Skeletal muscle satellite cell (primary cell): ENCODE results near the gene TRIM39.

ENCODE experiments used
- H3K27me3 ChIP-seq: 2 replicates; pipeline ENCODE4 v1.7.0; 2013; ENCODE audit warnings: low read length; ENCODE audit not compliant: control insufficient read depth, insufficient read depth
- H3K36me3 ChIP-seq: 2 replicates; pipeline ENCODE4 v1.7.0; 2013; ENCODE audit warnings: mild to moderate bottlenecking, control low read depth, low read length; ENCODE audit not compliant: insufficient read depth
- H3K4me1 ChIP-seq: 2 replicates; pipeline ENCODE4 v1.7.0; 2013; ENCODE audit warnings: low read length; ENCODE audit not compliant: control insufficient read depth, insufficient read depth
- H3K4me2 ChIP-seq: 2 replicates; pipeline ENCODE4 v1.7.0; 2013; ENCODE audit warnings: mild to moderate bottlenecking, low read length
- H3K4me3 ChIP-seq: 2 replicates; pipeline ENCODE4 v1.7.0; 2013; ENCODE audit warnings: low read length
- H3K9ac ChIP-seq: 2 replicates; pipeline ENCODE4 v1.7.0; 2013; ENCODE audit warnings: mild to moderate bottlenecking, low read depth, low read length, moderate library complexity
- H3K9me3 ChIP-seq: replicated peaks from 2 replicates; pipeline ENCODE4 v1.7.0; 2013; ENCODE audit warnings: mild to moderate bottlenecking, control low read depth, low read length

Gene TRIM39

GRCh38 chr6:30317913-30318589, 8.7 kb upstream of the TRIM39 start:
- Histone ChIP-seq H3K4me2 (no peak overlapping the region), H3K4me1 (peaks cover 19% of the 10 kb centered on the region), H3K4me3 (no peak overlapping the region), H3K9ac (no peak overlapping the region), H3K36me3 (peaks cover 16% of the 10 kb centered on the region), H3K27me3 (no peaks in the 10 kb centered on the region), H3K9me3 (peaks cover 2% of the 10 kb centered on the region)

GRCh38 chr6:30319146-30319835, 7.4 kb upstream of the TRIM39 start:
- H3K9ac ChIP-seq, result no peak overlapping the region
- H3K4me2 ChIP-seq, result no peak overlapping the region
- H3K4me3 ChIP-seq, result no peak overlapping the region
- no peaks in the 10 kb centered on the region for H3K27me3 ChIP-seq
- H3K4me1 ChIP-seq, result peaks cover 30% of the 10 kb centered on the region
- peaks cover 2% of the 10 kb centered on the region for H3K9me3 ChIP-seq
- peaks cover 7% of the 10 kb centered on the region for H3K36me3 ChIP-seq

GRCh38 chr6:30321692-30322388, 4.9 kb upstream of the TRIM39 start:
- Histone ChIP-seq H3K4me3 (peak overlapping the region; percentile 53), H3K9me3 (peaks cover 2% of the 10 kb centered on the region), H3K27me3 (no peaks in the 10 kb centered on the region), H3K9ac (no peak overlapping the region), H3K4me2 (peak overlapping the region; percentile 77), H3K36me3 (no peaks in the 10 kb centered on the region), H3K4me1 (peaks cover 40% of the 10 kb centered on the region)

- Histone ChIP-seq H3K4me2 (peak overlapping the region; percentile 77), H3K4me3 (peak overlapping the region; percentile 53), H3K9me3 (peaks cover 2% of the 10 kb centered on the region), H3K27me3 (no peaks in the 10 kb centered on the region), H3K36me3 (no peaks in the 10 kb centered on the region), H3K9ac (peak overlapping the region; percentile 28), H3K4me1 (peaks cover 44% of the 10 kb centered on the region)
These were observed 3.9 kb upstream of the TRIM39 start for GRCh38 chr6:30322527-30323501.

GRCh38 chr6:30323806-30324205, 2.9 kb upstream of the TRIM39 start:
- peaks cover 44% of the 10 kb centered on the region for H3K4me1 ChIP-seq
- no peaks in the 10 kb centered on the region for H3K36me3 ChIP-seq
- no peak overlapping the region for H3K4me3 ChIP-seq
- peak overlapping the region; percentile 84 for H3K4me2 ChIP-seq
- H3K9ac ChIP-seq, result peak overlapping the region; percentile 28
- H3K27me3 ChIP-seq, result no peaks in the 10 kb centered on the region
- peaks cover 2% of the 10 kb centered on the region for H3K9me3 ChIP-seq

GRCh38 chr6:30325150-30325872, 1.4 kb upstream of the TRIM39 start:
- H3K9ac ChIP-seq, result peak overlapping the region; percentile 97
- peaks cover 2% of the 10 kb centered on the region for H3K9me3 ChIP-seq
- peak overlapping the region; percentile 76 for H3K4me3 ChIP-seq
- peaks cover 12% of the 10 kb centered on the region for H3K36me3 ChIP-seq
- peaks cover 40% of the 10 kb centered on the region for H3K4me1 ChIP-seq
- no peaks in the 10 kb centered on the region for H3K27me3 ChIP-seq
- H3K4me2 ChIP-seq, result peak overlapping the region; percentile 84

GRCh38 chr6:30325873-30326525, 728 bp upstream of the TRIM39 start:
- peak overlapping the region; percentile 84 for H3K4me2 ChIP-seq
- H3K27me3 ChIP-seq, result no peaks in the 10 kb centered on the region
- H3K4me1 ChIP-seq, result peaks cover 40% of the 10 kb centered on the region
- H3K4me3 ChIP-seq, result peak overlapping the region; percentile 76
- H3K9me3 ChIP-seq, result peaks cover 2% of the 10 kb centered on the region
- peak overlapping the region; percentile 97 for H3K9ac ChIP-seq
- peaks cover 17% of the 10 kb centered on the region for H3K36me3 ChIP-seq

GRCh38 chr6:30327232-30327746, 562 bp downstream of the TRIM39 start:
- Histone ChIP-seq H3K9me3 (peaks cover 1% of the 10 kb centered on the region), H3K4me1 (peaks cover 32% of the 10 kb centered on the region), H3K9ac (peak overlapping the region; percentile 97), H3K4me2 (peak overlapping the region; percentile 84), H3K4me3 (peak overlapping the region; percentile 76), H3K27me3 (no peaks in the 10 kb centered on the region), H3K36me3 (peaks cover 20% of the 10 kb centered on the region)

GRCh38 chr6:30328397-30328796, 1.7 kb downstream of the TRIM39 start:
- Histone ChIP-seq H3K9me3 (no peaks in the 10 kb centered on the region), H3K36me3 (peaks cover 21% of the 10 kb centered on the region), H3K4me2 (no peak overlapping the region), H3K4me1 (peaks cover 22% of the 10 kb centered on the region), H3K9ac (no peak overlapping the region), H3K4me3 (no peak overlapping the region), H3K27me3 (no peaks in the 10 kb centered on the region)

- no peak overlapping the region for H3K9ac ChIP-seq
- H3K36me3 ChIP-seq, result peaks cover 25% of the 10 kb centered on the region
- no peak overlapping the region for H3K4me3 ChIP-seq
- H3K9me3 ChIP-seq, result no peaks in the 10 kb centered on the region
- H3K4me2 ChIP-seq, result no peak overlapping the region
- peaks cover 14% of the 10 kb centered on the region for H3K4me1 ChIP-seq
- H3K27me3 ChIP-seq, result no peaks in the 10 kb centered on the region
These were observed 2.6 kb downstream of the TRIM39 start for GRCh38 chr6:30329331-30329730.
